HEK293 (cell line): ENCODE measurements around the gene C14orf119.
A peak's percentile ranks its signal among the peaks of the same experiment; 100 is the strongest.

Experiments used
- CTCF ChIA-PET: fragments of 350-600 bp; formaldehyde crosslinking; extraction: SDS; loops from one replicate; lab custom pipeline; 2021; ENCODE audit warnings: antibody characterized with exemption; lab: Yijun Ruan, JAX
- POLR2A ChIA-PET: fragments of 300-600 bp; formaldehyde crosslinking; extraction: SDS; loops from one replicate; lab custom pipeline; 2020; ENCODE audit warnings: antibody characterized with exemption, inconsistent platforms; lab: Yijun Ruan, JAX
- H3K27ac ChIP-seq: fragments of 200-500 bp; sonication (Bioruptor generic); 2 replicates; pipeline ENCODE4 v1.5.1; 2014; ENCODE audit warnings: low read depth, low read length, control low read depth, inconsistent platforms; ENCODE audit errors: extremely low read depth
- H3K36me3 ChIP-seq, 2 experiments: fragments of 200-500 bp in 1 of 2; sonication (Bioruptor generic) in 1 of 2; 1 replicate in 1 of 2; 2 replicates in 1 of 2; pipeline ENCODE4 v1.5.1; 2014 to 2017; ENCODE audit warnings: inconsistent platforms in 2 of 2, low read length in 2 of 2; ENCODE audit not compliant: control insufficient read depth in 2 of 2, insufficient read depth in 1 of 2
- H3K4me1 ChIP-seq: fragments of 200-500 bp; sonication (Bioruptor generic); 2 replicates; pipeline ENCODE4 v1.5.1; 2014; ENCODE audit warnings: mild to moderate bottlenecking, low read length, inconsistent platforms; ENCODE audit not compliant: control insufficient read depth, insufficient read depth
- H3K4me3 ChIP-seq: 2 replicates; pipeline ENCODE4 v1.5.1; 2011; ENCODE audit warnings: low read depth, mild to moderate bottlenecking, control low read depth, low read length, moderate library complexity
- H3K9me3 ChIP-seq: fragments of 200-500 bp; sonication (Bioruptor generic); 2 replicates; pipeline ENCODE4 v1.5.1; 2014; ENCODE audit warnings: low read depth, low read length, inconsistent platforms; ENCODE audit not compliant: control insufficient read depth, insufficient read depth
- BCL11A ChIP-seq: fragments of 450-650 bp; formaldehyde crosslinking; IDR thresholded peaks from 2 replicates; pipeline ENCODE4 v1.5.1; 2016; ENCODE audit warnings: low read depth, missing biosample characterization, missing genetic modification characterization
- CTCF ChIP-seq: fragments of 450-650 bp; formaldehyde crosslinking; IDR thresholded peaks from 2 replicates; pipeline ENCODE4 v1.5.1; 2016; ENCODE audit warnings: missing biosample characterization, missing genetic modification characterization
- GLIS2 ChIP-seq: fragments of 450-650 bp; formaldehyde crosslinking; IDR thresholded peaks from 2 replicates; pipeline ENCODE4 v1.5.1; 2016; ENCODE audit warnings: missing biosample characterization, missing genetic modification characterization
- OSR2 ChIP-seq: fragments of 450-650 bp; formaldehyde crosslinking; IDR thresholded peaks from 2 replicates; pipeline ENCODE4 v1.5.1; 2016; ENCODE audit warnings: missing biosample characterization, missing genetic modification characterization
- ZNF202 ChIP-seq: fragments of 450-650 bp; formaldehyde crosslinking; IDR thresholded peaks from 2 replicates; pipeline ENCODE4 v1.5.1; 2016; ENCODE audit warnings: missing biosample characterization, missing genetic modification characterization, borderline replicate concordance
- ZNF274 ChIP-seq, 2 experiments: fragments of 200-500 bp in 1 of 2; fragments of 450-650 bp in 1 of 2; sonication (Bioruptor generic) in 1 of 2; formaldehyde crosslinking in 1 of 2; IDR thresholded peaks; 2 replicates each; pipeline versions ENCODE4 v1.5.1 to v1.6.1; 2014 to 2016; ENCODE audit warnings: borderline replicate concordance in 1 of 2, inconsistent platforms in 1 of 2, low read length in 1 of 2, missing biosample characterization in 1 of 2, missing genetic modification characterization in 1 of 2
- ZNF571 ChIP-seq: fragments of 450-650 bp; formaldehyde crosslinking; IDR thresholded peaks from 2 replicates; pipeline ENCODE4 v1.5.0; 2017; ENCODE audit warnings: missing biosample characterization, missing genetic modification characterization
- ZNF654 ChIP-seq: fragments of 450-650 bp; formaldehyde crosslinking; IDR thresholded peaks from 2 replicates; pipeline ENCODE4 v1.5.1; 2016; ENCODE audit warnings: low read depth, missing biosample characterization, missing genetic modification characterization
- ZXDB ChIP-seq: fragments of 450-650 bp; formaldehyde crosslinking; IDR thresholded peaks from 2 replicates; pipeline ENCODE4 v1.5.1; 2016; ENCODE audit warnings: missing biosample characterization, missing genetic modification characterization
- TF ChIP-seq, protein P1 (sequence below): fragments of 450-650 bp; formaldehyde crosslinking; IDR thresholded peaks from 2 replicates; pipeline ENCODE4 v1.5.1; 2016; ENCODE audit warnings: missing biosample characterization, missing genetic modification characterization
- TF ChIP-seq, protein P2 (sequence below): fragments of 450-650 bp; formaldehyde crosslinking; IDR thresholded peaks from 2 replicates; pipeline ENCODE4 v1.5.1; 2016; ENCODE audit warnings: missing biosample characterization, missing genetic modification characterization

C14orf119 gene

GRCh38 chr14:23054000-23054811, 41.1 kb upstream of the C14orf119 start:
- POLR2A ChIA-PET = interaction anchor here (0.8 kb wide), 1 partner anchor 59 kb away, joined by 5 read pairs; no protein-coding TSS in a partner anchor
- H3K36me3 ChIP-seq = peaks cover 2 to 64% of the 10 kb centered on the region in 2 experiments; a peak in 2 of 3 replicates
- TF ChIP-seq GLIS2 = 0 out of 2 replicates have a peak, but pooled peaks have one; percentile 14
- no peak for TF ChIP-seq BCL11A (tag by site-specific recombination)
- peak; percentile 20 for TF ChIP-seq ZNF654 (tag by site-specific recombination)
- peak; percentile 70 for TF ChIP-seq CTCF (tag by site-specific recombination)
- TF ChIP-seq, all 188 proteins: peak for 3
- peaks cover 4% of the 10 kb centered on the region; the same call in 1 of the 2 replicates for H3K4me1 ChIP-seq
- no peak overlapping the region for H3K27ac ChIP-seq
- no peak overlapping the region for H3K4me3 ChIP-seq
- CTCF ChIA-PET = interaction anchor here (0.5 to 16.2 kb wide), 5 partner anchors 14 to 81 kb away, joined by 3 to 469 read pairs (median 23); partner anchors contain the start of gene AJUBA
- no peaks in the 10 kb centered on the region for H3K9me3 ChIP-seq

GRCh38 chr14:23055147-23055550, 40.2 kb upstream of the C14orf119 start:
- peaks cover 12 to 62% of the 10 kb centered on the region in 2 experiments for H3K36me3 ChIP-seq
- H3K4me1 ChIP-seq = peaks cover 4% of the 10 kb centered on the region; the same call in 1 of the 2 replicates
- no peak overlapping the region for H3K4me3 ChIP-seq
- POLR2A ChIA-PET = interaction anchor here (0.9 to 2.1 kb wide), 3 partner anchors 48 to 74 kb away, joined by 3 to 8 read pairs (median 6); partner anchors contain the start of gene AJUBA
- H3K27ac ChIP-seq = no peak overlapping the region
- TF ChIP-seq, protein P1, sequence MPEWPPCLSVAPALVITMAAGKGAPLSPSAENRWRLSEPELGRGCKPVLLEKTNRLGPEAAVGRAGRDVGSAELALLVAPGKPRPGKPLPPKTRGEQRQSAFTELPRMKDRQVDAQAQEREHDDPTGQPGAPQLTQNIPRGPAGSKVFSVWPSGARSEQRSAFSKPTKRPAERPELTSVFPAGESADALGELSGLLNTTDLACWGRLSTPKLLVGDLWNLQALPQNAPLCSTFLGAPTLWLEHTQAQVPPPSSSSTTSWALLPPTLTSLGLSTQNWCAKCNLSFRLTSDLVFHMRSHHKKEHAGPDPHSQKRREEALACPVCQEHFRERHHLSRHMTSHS (tag by site-specific recombination) = no peak
- no peak for TF ChIP-seq ZNF274 (IDR thresholded peaks at IDR 0.05; ENCODE audit: low read length)
- no peak for TF ChIP-seq ZNF274 (tag by site-specific recombination; IDR thresholded peaks at IDR 0.05; ENCODE audit: borderline replicate concordance)
- TF ChIP-seq, protein P2, sequence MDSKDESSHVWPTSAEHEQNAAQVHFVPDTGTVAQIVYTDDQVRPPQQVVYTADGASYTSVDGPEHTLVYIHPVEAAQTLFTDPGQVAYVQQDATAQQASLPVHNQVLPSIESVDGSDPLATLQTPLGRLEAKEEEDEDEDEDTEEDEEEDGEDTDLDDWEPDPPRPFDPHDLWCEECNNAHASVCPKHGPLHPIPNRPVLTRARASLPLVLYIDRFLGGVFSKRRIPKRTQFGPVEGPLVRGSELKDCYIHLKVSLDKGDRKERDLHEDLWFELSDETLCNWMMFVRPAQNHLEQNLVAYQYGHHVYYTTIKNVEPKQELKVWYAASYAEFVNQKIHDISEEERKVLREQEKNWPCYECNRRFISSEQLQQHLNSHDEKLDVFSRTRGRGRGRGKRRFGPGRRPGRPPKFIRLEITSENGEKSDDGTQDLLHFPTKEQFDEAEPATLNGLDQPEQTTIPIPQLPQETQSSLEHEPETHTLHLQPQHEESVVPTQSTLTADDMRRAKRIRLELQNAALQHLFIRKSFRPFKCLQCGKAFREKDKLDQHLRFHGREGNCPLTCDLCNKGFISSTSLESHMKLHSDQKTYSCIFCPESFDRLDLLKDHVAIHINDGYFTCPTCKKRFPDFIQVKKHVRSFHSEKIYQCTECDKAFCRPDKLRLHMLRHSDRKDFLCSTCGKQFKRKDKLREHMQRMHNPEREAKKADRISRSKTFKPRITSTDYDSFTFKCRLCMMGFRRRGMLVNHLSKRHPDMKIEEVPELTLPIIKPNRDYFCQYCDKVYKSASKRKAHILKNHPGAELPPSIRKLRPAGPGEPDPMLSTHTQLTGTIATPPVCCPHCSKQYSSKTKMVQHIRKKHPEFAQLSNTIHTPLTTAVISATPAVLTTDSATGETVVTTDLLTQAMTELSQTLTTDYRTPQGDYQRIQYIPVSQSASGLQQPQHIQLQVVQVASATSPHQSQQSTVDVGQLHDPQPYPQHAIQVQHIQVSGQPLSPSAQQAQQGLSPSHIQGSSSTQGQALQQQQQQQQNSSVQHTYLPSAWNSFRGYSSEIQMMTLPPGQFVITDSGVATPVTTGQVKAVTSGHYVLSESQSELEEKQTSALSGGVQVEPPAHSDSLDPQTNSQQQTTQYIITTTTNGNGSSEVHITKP (tag by site-specific recombination) = 0 out of 2 replicates have a peak, but pooled peaks have one; percentile 31
- TF ChIP-seq ZNF202 (tag by site-specific recombination) = no peak
- TF ChIP-seq ZNF571 = no peak
- TF ChIP-seq OSR2 (tag by site-specific recombination) = no peak
- no peak for TF ChIP-seq ZXDB
- TF ChIP-seq, all 188 proteins: peak for 1
- CTCF ChIA-PET = interaction anchor here (0.6 to 16.2 kb wide), 16 partner anchors 9 to 125 kb away, joined by 3 to 469 read pairs (median 4); partner anchors contain the start of gene AJUBA
- H3K9me3 ChIP-seq = no peaks in the 10 kb centered on the region
